AG09309 (cell line): Measurements from ENCODE around the gene ZDHHC20.

ENCODE experiments used
- DNase-seq: peaks from one replicate; pipeline ENCODE4 v3.0.0-alpha.2; 2010; ENCODE audit warnings: low read depth
- H3K4me3 ChIP-seq: 2 replicates; pipeline ENCODE4 v1.5.1; 2011; ENCODE audit warnings: mild to moderate bottlenecking, low read depth, low read length, moderate library complexity; ENCODE audit not compliant: control insufficient read depth
- TF ChIP-seq, protein P1 (sequence below): IDR thresholded peaks from 2 replicates; pipeline ENCODE4 v1.5.1; 2011; ENCODE audit warnings: mild to moderate bottlenecking, low read depth, low read length, inconsistent platforms; ENCODE audit not compliant: insufficient read depth, control insufficient read depth; ENCODE audit errors: missing control alignments

ZDHHC20 gene

GRCh38 chr13:21445759-21446158, 13.3 kb downstream of the ZDHHC20 start:
- TF ChIP-seq, protein P1, sequence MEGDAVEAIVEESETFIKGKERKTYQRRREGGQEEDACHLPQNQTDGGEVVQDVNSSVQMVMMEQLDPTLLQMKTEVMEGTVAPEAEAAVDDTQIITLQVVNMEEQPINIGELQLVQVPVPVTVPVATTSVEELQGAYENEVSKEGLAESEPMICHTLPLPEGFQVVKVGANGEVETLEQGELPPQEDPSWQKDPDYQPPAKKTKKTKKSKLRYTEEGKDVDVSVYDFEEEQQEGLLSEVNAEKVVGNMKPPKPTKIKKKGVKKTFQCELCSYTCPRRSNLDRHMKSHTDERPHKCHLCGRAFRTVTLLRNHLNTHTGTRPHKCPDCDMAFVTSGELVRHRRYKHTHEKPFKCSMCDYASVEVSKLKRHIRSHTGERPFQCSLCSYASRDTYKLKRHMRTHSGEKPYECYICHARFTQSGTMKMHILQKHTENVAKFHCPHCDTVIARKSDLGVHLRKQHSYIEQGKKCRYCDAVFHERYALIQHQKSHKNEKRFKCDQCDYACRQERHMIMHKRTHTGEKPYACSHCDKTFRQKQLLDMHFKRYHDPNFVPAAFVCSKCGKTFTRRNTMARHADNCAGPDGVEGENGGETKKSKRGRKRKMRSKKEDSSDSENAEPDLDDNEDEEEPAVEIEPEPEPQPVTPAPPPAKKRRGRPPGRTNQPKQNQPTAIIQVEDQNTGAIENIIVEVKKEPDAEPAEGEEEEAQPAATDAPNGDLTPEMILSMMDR: no peak
- DNase-seq: no peak

GRCh38 chr13:21443171-21443570, 15.9 kb downstream of the ZDHHC20 start:
- no peak overlapping the region for H3K4me3 ChIP-seq
- TF ChIP-seq, protein P1: no peak
- no peak for DNase-seq

More at GRCh38 chr13:21445759-21446158, 13.3 kb downstream of the ZDHHC20 start:
- H3K4me3 ChIP-seq: no peak overlapping the region

- DNase-seq: no peak
- TF ChIP-seq, protein P1: no peak
- H3K4me3 ChIP-seq: no peak overlapping the region
Measured at GRCh38 chr13:21436582-21436981, 22.5 kb downstream of the ZDHHC20 start.

GRCh38 chr13:21435687-21436151, 23.4 kb downstream of the ZDHHC20 start:
- peak; percentile 70 for DNase-seq
- H3K4me3 ChIP-seq: peak overlapping the region; percentile 30
- TF ChIP-seq, protein P1: no peak

GRCh38 chr13:21435231-21435630, 23.9 kb downstream of the ZDHHC20 start:
- no peak overlapping the region; the same call in 1 of the 2 replicates for H3K4me3 ChIP-seq
- no peak for DNase-seq
- TF ChIP-seq, protein P1: no peak

- DNase-seq: no peak
- TF ChIP-seq, protein P1: no peak
- no peak overlapping the region for H3K4me3 ChIP-seq
Measured at GRCh38 chr13:21434588-21434987, 24.5 kb downstream of the ZDHHC20 start.

DNA sequence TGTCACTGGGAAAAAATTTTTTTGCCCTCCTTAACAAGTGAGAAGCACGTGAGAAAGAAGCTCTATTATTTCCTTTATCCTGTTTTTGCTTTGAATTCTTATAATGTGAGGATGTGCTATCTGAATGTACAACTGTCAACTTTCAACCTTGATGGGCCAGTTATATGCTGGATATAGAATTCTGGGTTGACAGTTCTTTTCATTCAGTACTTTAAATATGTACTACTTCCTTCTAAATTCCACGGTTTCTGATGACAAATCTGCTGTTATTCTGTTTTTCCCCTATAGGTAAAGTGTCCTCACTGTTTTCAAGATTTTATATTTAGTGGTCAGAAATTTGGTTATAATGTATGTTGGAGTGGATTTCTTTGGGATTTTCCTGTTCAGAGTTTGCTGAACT, 29.9 kb downstream of the ZDHHC20 start:
- TF ChIP-seq, protein P1: no peak
- no peak overlapping the region for H3K4me3 ChIP-seq
- DNase-seq: no peak
